ENCODE measurements around the gene CENPS. TPM values are rescaled to one million over a fixed set of nuclear protein-coding genes. Genes with fewer than 3 reads are reported as not detected.
"Not testable (repeated sequence)": the region's sequence is repeated elsewhere in the genome, so short reads cannot be mapped to it uniquely, and the experiment has no call there.

The CENPS gene
- total RNA-seq, 1 donor from 2014 or later, result 9.5 TPM

- peak; percentile 43 for DNase-seq
These were observed 21.1 kb downstream of the CENPS start for GRCh38 chr1:10451287-10451686.

GRCh38 chr1:10456048-10456447, 25.8 kb downstream of the CENPS start:
- no peak for DNase-seq

GRCh38 chr1:10456661-10457060, 26.4 kb downstream of the CENPS start:
- DNase-seq, result peak; percentile 29

- DNase-seq, result not testable (repeated sequence)
These were observed 27.2 kb downstream of the CENPS start for GRCh38 chr1:10457462-10457861.

- no peak for DNase-seq
These were observed 27.6 kb downstream of the CENPS start for GRCh38 chr1:10457875-10458274.

- DNase-seq, result no peak
These were observed 29.0 kb downstream of the CENPS start for GRCh38 chr1:10459184-10459583.

- no peak for DNase-seq
These were observed 36.8 kb downstream of the CENPS start for GRCh38 chr1:10467078-10467477.

- no peak for DNase-seq
These were observed 39.8 kb downstream of the CENPS start for GRCh38 chr1:10470043-10470442.

- DNase-seq, result no peak
These were observed 41.4 kb downstream of the CENPS start for GRCh38 chr1:10471411-10472219.

- DNase-seq, result peak; percentile 98
These were observed 42.2 kb downstream of the CENPS start, which contains the start of gene DFFA for GRCh38 chr1:10472220-10473144. Gene DFFA, minus strand, starts transcription at chr1:10472529. Its CDS starts 71 bp downstream, at chr1:10472458.

- no peak for DNase-seq
These were observed 43.0 kb downstream of the CENPS start for GRCh38 chr1:10473145-10473765.

GRCh38 chr1:10474309-10474612, 44.0 kb downstream of the CENPS start:
- DNase-seq, result not testable (repeated sequence)

GRCh38 chr1:10474613-10475507, 44.6 kb downstream of the CENPS start, which contains the start of gene PEX14:
Gene PEX14, plus strand, starts transcription at chr1:10474950. Its CDS starts 17 bp downstream, at chr1:10474967.
- DNase-seq, result peak; percentile 94

- DNase-seq, result peak; percentile 19
These were observed 45.3 kb downstream of the CENPS start for GRCh38 chr1:10475510-10475909.

GRCh38 chr1:10479296-10479695, 49.1 kb downstream of the CENPS start:
- DNase-seq, result no peak

GRCh38 chr1:10480614-10481013, 50.4 kb downstream of the CENPS start:
- no peak for DNase-seq

GRCh38 chr1:10484521-10484920, 54.3 kb downstream of the CENPS start:
- DNase-seq, result no peak

- DNase-seq, result no peak
These were observed 59.2 kb downstream of the CENPS start for GRCh38 chr1:10489291-10490055.

- no peak for DNase-seq
These were observed 60.2 kb downstream of the CENPS start for GRCh38 chr1:10490286-10490970.

Data from tongue (tissue), 2 donors.